ENCODE data around the gene CAMK1G.

DNA sequence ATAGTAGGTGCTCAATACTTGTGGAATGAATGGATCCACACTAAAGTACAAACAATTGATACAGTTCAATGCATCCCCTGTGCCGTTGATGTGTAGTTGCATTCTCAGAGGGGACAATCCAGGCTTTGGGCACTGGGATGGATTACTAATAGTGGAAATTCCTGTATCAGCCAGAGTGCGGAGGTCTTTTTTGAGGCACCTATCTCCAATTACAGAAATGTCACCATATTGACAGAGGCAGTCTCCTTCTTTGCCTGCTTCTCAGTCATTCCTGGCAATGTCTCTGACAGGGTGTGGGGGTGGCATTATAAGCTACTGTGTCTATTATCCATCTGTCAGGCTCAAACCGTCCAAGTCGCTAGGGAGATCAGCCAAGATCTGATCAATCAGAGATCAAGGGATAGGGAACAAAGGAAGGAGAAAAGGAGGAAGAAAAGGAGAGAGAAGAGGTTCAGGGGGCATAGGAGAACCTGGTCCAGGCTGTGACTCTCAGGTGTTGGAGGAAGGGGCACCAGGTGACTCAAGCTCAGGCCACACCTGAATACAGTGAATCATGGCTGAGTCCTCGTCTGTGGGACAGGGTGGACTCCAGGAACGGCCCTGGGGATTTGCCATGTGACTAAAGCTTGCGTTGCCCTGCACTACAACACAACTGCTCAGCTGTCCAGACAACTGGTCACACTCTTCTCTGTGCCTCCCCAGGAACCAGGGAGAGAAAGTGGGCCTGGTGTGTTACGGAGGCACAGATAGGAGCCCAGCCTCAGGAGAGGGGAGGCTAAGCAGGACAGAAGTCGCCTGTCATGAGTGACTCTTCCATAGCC, 72.1 kb downstream of the CAMK1G start:
- TF ChIP-seq, protein P1, sequence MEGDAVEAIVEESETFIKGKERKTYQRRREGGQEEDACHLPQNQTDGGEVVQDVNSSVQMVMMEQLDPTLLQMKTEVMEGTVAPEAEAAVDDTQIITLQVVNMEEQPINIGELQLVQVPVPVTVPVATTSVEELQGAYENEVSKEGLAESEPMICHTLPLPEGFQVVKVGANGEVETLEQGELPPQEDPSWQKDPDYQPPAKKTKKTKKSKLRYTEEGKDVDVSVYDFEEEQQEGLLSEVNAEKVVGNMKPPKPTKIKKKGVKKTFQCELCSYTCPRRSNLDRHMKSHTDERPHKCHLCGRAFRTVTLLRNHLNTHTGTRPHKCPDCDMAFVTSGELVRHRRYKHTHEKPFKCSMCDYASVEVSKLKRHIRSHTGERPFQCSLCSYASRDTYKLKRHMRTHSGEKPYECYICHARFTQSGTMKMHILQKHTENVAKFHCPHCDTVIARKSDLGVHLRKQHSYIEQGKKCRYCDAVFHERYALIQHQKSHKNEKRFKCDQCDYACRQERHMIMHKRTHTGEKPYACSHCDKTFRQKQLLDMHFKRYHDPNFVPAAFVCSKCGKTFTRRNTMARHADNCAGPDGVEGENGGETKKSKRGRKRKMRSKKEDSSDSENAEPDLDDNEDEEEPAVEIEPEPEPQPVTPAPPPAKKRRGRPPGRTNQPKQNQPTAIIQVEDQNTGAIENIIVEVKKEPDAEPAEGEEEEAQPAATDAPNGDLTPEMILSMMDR (conservative IDR thresholded peaks at IDR 0.05; ENCODE audit: low read depth, low read length): no peak
- TF ChIP-seq RAD21 (IDR thresholded peaks at IDR 0.05; ENCODE audit: low read length) (no peak), CEBPB (IDR thresholded peaks at IDR 0.05; ENCODE audit: low read depth, low read length) (no peak), POLR2A (IDR thresholded peaks at IDR 0.05; ENCODE audit: low read depth, low read length) (no peak), SMC3 (IDR thresholded peaks at IDR 0.05; ENCODE audit: low read depth, low read length) (no peak), MAFK (IDR thresholded peaks at IDR 0.05; ENCODE audit: low read depth, low read length) (no peak), BHLHE40 (IDR thresholded peaks at IDR 0.05; ENCODE audit: low read depth, low read length) (no peak), MXI1 (IDR thresholded peaks at IDR 0.05; ENCODE audit: borderline replicate concordance, low read depth, low read length) (no peak), MAZ (IDR thresholded peaks at IDR 0.05; ENCODE audit: borderline replicate concordance, low read depth, low read length) (no peak), RCOR1 (IDR thresholded peaks at IDR 0.05; ENCODE audit: insufficient replicate concordance, low read length) (no peak), NFE2L2 (IDR thresholded peaks at IDR 0.05; ENCODE audit: low read depth, low read length) (no peak), RFX5 (IDR thresholded peaks at IDR 0.05; ENCODE audit: low read depth, low read length) (no peak)
- TF ChIP-seq, protein P2, sequence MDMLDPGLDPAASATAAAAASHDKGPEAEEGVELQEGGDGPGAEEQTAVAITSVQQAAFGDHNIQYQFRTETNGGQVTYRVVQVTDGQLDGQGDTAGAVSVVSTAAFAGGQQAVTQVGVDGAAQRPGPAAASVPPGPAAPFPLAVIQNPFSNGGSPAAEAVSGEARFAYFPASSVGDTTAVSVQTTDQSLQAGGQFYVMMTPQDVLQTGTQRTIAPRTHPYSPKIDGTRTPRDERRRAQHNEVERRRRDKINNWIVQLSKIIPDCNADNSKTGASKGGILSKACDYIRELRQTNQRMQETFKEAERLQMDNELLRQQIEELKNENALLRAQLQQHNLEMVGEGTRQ (IDR thresholded peaks at IDR 0.05; ENCODE audit: low read depth, low read length): no peak

Measured in IMR-90 (cell line).